Measurements from ENCODE around the gene FAM111B.
A peak's percentile ranks its signal among the peaks of the same experiment; 100 is the strongest.
"Not testable (repeated sequence)": the region's sequence is repeated elsewhere in the genome, so short reads cannot be mapped to it uniquely, and the experiment has no call there.

The FAM111B gene

DNA sequence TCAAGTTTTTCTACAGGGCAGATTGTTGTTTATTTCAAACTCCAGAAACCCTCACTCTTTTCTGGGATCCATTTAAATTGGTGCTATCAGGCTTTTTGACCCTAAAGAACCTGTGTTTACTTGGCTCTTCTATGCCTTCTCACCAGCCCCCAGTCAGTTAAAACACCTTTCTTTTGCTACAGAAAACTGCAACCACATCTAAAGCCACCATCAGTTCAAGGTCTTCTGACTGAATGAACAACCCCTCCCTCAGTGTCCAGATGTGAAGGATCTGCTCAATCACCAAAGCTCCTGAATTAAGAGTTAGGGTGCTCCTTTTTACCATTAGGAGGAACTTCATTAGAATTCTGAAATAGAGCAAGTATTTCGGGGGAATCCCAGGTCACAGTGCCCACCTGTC, 28.0 kb upstream of the FAM111B start:
- Histone ChIP-seq H3K36me3 (ENCODE audit: control insufficient read depth, insufficient read depth, low read length) (no peaks in the 10 kb centered on the region), H3K27me3 (replicated peaks; ENCODE audit: control insufficient read depth, insufficient read depth, low read length, poor library complexity, severe bottlenecking) (peaks cover 2% of the 10 kb centered on the region), H3K4me3 (ENCODE audit: insufficient read depth, low read depth, low read length, poor library complexity, severe bottlenecking) (no peak overlapping the region), H3K9me3 (ENCODE audit: control insufficient read depth, low read length) (no peaks in the 10 kb centered on the region), H3K4me1 (ENCODE audit: control insufficient read depth, insufficient read depth, low read length, poor library complexity, severe bottlenecking) (no peaks in the 10 kb centered on the region), H3K27ac (ENCODE audit: insufficient read depth, low read length, poor library complexity, severe bottlenecking) (no peak overlapping the region)
- no peak for DNase-seq

DNA sequence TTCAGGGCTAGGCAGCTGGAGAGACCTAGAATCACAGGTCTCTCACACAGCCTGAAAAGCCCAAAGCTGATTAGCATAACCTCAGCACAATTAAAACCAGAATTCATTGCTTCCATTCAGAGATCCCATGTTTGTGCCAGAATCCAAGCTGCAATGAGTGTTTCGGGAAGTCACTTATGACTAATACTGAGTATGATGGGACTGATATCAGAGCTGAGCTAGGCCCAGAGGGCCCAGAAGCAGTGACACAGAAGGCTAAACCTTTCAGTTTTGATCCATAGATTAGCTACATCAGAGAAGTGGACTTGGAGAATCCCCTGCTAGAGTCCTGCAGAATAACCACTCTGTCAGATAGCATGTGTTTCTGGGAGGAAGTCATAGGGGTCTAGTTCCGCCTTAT, 26.6 kb upstream of the FAM111B start:
- not testable (repeated sequence) for H3K36me3 ChIP-seq (ENCODE audit: control insufficient read depth, insufficient read depth, low read length); H3K9me3 ChIP-seq (ENCODE audit: control insufficient read depth, low read length); H3K4me3 ChIP-seq (ENCODE audit: insufficient read depth, low read depth, low read length, poor library complexity, severe bottlenecking); H3K27me3 ChIP-seq (replicated peaks; ENCODE audit: control insufficient read depth, insufficient read depth, low read length, poor library complexity, severe bottlenecking); H3K27ac ChIP-seq (ENCODE audit: insufficient read depth, low read length, poor library complexity, severe bottlenecking); H3K4me1 ChIP-seq (ENCODE audit: control insufficient read depth, insufficient read depth, low read length, poor library complexity, severe bottlenecking); DNase-seq

DNA sequence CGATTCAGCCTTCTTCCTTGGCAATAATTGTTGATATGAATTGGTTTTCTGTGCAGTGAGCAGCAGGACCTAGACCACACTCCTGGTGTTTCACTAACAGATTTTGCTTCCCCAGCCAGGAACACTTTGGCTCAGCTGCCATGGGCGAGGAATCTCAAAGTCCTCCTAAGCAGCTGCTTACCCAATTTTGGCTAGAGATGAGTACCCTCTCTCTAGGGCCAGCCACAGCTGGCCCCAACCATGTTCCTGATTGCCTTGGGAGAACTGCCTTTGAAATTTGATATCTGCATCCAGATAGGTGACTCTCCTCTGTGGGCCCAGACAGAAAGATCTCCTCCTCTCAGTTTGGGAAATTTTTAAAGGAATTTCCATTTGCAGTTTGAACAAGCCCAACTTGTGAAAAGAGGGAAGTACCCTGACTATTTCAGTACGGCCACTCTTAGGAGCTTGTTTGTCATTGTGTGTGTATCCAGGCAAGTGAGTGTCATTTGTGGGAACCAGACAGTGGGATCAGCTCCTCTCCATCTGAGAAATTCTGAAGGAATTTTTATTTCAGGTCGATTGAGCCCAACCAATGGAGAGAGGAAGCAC, 25.5 kb upstream of the FAM111B start:
- H3K27ac ChIP-seq (ENCODE audit: insufficient read depth, low read length, poor library complexity, severe bottlenecking); H3K4me1 ChIP-seq (ENCODE audit: control insufficient read depth, insufficient read depth, low read length, poor library complexity, severe bottlenecking); H3K4me3 ChIP-seq (ENCODE audit: insufficient read depth, low read depth, low read length, poor library complexity, severe bottlenecking); H3K36me3 ChIP-seq (ENCODE audit: control insufficient read depth, insufficient read depth, low read length); H3K9me3 ChIP-seq (ENCODE audit: control insufficient read depth, low read length); DNase-seq; H3K27me3 ChIP-seq (replicated peaks; ENCODE audit: control insufficient read depth, insufficient read depth, low read length, poor library complexity, severe bottlenecking): not testable (repeated sequence)

DNA sequence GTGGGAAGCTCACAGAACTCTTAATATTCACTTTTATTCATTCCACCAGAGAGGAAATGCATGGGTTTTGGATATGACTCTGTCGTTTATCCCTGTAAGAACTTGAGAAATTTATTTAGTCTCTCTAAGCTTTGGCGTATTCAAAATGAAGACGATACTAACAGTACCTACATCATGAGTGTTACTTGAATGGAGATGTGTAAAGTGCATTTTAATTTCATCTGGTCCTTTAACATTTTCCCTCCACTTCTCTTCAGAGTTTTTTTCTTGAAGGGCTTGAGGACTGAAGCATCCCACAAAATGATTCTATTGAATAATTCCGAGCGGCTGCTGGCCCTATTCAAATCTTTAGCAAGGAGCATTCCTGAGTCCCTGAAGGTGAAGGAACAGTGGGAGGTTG, 21.0 kb upstream of the FAM111B start, which contains the start of gene GLYATL1B:
TSS of gene GLYATL1B (plus strand) at position 301 of the 400 bp plus-strand sequence. CDS start at position 301, 0 bp downstream.
- not testable (repeated sequence) for H3K36me3 ChIP-seq (ENCODE audit: control insufficient read depth, insufficient read depth, low read length); H3K27ac ChIP-seq (ENCODE audit: insufficient read depth, low read length, poor library complexity, severe bottlenecking); DNase-seq; H3K9me3 ChIP-seq (ENCODE audit: control insufficient read depth, low read length); H3K4me3 ChIP-seq (ENCODE audit: insufficient read depth, low read depth, low read length, poor library complexity, severe bottlenecking); H3K4me1 ChIP-seq (ENCODE audit: control insufficient read depth, insufficient read depth, low read length, poor library complexity, severe bottlenecking); H3K27me3 ChIP-seq (replicated peaks; ENCODE audit: control insufficient read depth, insufficient read depth, low read length, poor library complexity, severe bottlenecking)

DNA sequence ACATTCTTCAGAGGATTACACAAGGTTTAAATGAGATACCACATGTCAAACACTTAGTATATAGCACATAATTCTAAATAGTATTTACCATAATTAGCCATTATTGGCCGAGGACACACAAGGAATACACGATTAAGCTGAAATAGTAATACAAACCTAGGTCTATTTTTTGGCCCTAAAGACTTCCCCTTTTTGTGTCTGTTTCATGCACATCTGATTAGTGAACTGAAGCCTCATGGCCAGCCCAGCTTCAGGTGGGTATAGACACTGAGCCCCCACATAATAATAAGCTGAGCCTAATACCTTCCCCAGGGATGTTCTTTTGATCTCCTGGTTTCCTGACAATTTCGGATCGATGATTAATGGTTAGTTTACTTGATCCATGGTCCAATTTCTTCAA, 18.9 kb upstream of the FAM111B start:
- DNase-seq: no peak
- H3K9me3 ChIP-seq (ENCODE audit: control insufficient read depth, low read length): no peaks in the 10 kb centered on the region
- no peaks in the 10 kb centered on the region for H3K4me1 ChIP-seq (ENCODE audit: control insufficient read depth, insufficient read depth, low read length, poor library complexity, severe bottlenecking)
- no peaks in the 10 kb centered on the region for H3K36me3 ChIP-seq (ENCODE audit: control insufficient read depth, insufficient read depth, low read length)
- no peak overlapping the region for H3K27ac ChIP-seq (ENCODE audit: insufficient read depth, low read length, poor library complexity, severe bottlenecking)
- H3K4me3 ChIP-seq (ENCODE audit: insufficient read depth, low read depth, low read length, poor library complexity, severe bottlenecking): no peak overlapping the region
- no peaks in the 10 kb centered on the region for H3K27me3 ChIP-seq (replicated peaks; ENCODE audit: control insufficient read depth, insufficient read depth, low read length, poor library complexity, severe bottlenecking)

DNA sequence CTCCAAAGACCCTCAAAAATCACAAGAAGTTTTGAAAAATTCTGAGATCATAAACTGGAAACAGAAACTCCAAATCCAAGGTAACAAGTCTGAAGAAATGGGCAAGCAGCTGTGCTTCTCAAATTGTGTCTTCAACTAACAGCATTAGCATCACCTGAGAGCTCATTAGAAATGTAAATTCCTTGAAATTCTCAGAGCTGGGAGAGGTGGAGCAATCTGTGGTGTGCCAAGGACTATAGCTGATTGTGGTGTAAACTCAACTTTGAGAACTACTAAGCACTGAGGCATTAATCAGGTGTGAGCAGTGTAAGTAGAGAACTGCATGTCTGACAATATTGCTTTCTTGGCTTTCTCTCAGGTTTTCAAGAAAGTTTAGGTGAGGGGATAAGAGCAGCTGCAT, 13.5 kb upstream of the FAM111B start:
- DNase-seq: not testable (repeated sequence)

DNA sequence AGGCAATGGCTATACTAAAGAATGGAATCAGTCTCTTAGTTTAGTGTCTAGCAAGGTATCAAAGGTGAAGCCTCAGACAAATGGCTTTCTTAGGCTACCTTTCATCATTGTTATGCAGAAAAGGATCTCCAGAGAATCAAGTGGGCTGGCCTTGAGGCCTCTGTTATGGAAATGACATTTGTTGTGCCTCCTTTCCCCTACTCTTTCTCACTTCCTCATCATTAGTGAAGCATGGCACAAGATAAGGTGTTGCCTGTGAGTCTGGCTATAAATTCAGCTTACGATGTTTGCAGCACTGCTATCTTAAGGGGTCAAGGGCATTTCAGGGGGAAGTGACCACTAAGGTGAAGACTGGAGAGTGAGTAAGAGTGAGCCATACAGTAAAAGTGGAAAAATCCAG, 11.8 kb upstream of the FAM111B start:
- not testable (repeated sequence) for DNase-seq; H3K27me3 ChIP-seq (replicated peaks; ENCODE audit: control insufficient read depth, insufficient read depth, low read length, poor library complexity, severe bottlenecking); H3K9me3 ChIP-seq (ENCODE audit: control insufficient read depth, low read length); H3K4me1 ChIP-seq (ENCODE audit: control insufficient read depth, insufficient read depth, low read length, poor library complexity, severe bottlenecking); H3K4me3 ChIP-seq (ENCODE audit: insufficient read depth, low read depth, low read length, poor library complexity, severe bottlenecking); H3K27ac ChIP-seq (ENCODE audit: insufficient read depth, low read length, poor library complexity, severe bottlenecking); H3K36me3 ChIP-seq (ENCODE audit: control insufficient read depth, insufficient read depth, low read length)

More for the DNA sequence above, 13.5 kb upstream of the FAM111B start:
- H3K36me3 ChIP-seq (ENCODE audit: control insufficient read depth, insufficient read depth, low read length); H3K4me1 ChIP-seq (ENCODE audit: control insufficient read depth, insufficient read depth, low read length, poor library complexity, severe bottlenecking); H3K27ac ChIP-seq (ENCODE audit: insufficient read depth, low read length, poor library complexity, severe bottlenecking); H3K4me3 ChIP-seq (ENCODE audit: insufficient read depth, low read depth, low read length, poor library complexity, severe bottlenecking); H3K9me3 ChIP-seq (ENCODE audit: control insufficient read depth, low read length); H3K27me3 ChIP-seq (replicated peaks; ENCODE audit: control insufficient read depth, insufficient read depth, low read length, poor library complexity, severe bottlenecking): not testable (repeated sequence)

DNA sequence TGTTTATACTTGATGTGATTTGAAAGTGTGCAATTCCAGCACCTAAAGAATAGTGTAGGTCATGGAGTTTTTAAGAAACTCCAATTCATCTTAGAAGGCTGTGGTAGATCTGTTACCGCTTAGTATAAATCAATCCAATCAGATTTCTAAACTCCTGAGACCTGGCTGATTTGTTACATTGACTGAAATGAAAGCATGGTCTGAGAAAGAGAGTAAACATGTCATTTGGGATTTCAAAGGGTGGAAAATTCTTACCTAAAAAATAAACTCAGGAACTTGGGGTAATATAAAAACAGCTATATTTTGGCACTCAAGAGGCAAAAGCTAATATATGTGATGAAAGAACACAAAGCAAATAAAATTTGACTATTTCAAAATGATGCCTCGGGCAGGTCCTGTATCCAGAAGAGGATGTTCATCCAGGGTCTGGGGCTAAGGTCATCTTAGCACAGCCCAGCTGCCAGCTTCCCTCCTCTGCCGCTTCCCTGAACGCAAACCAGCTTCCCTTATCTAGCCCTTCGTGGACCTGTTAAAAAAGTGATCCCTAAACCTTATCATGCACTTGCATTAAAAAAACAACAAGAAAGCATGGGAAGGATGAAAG, 11.0 kb upstream of the FAM111B start:
- not testable (repeated sequence) for H3K9me3 ChIP-seq (ENCODE audit: control insufficient read depth, low read length); H3K27me3 ChIP-seq (replicated peaks; ENCODE audit: control insufficient read depth, insufficient read depth, low read length, poor library complexity, severe bottlenecking); H3K36me3 ChIP-seq (ENCODE audit: control insufficient read depth, insufficient read depth, low read length); DNase-seq; H3K4me1 ChIP-seq (ENCODE audit: control insufficient read depth, insufficient read depth, low read length, poor library complexity, severe bottlenecking); H3K27ac ChIP-seq (ENCODE audit: insufficient read depth, low read length, poor library complexity, severe bottlenecking); H3K4me3 ChIP-seq (ENCODE audit: insufficient read depth, low read depth, low read length, poor library complexity, severe bottlenecking)

DNA sequence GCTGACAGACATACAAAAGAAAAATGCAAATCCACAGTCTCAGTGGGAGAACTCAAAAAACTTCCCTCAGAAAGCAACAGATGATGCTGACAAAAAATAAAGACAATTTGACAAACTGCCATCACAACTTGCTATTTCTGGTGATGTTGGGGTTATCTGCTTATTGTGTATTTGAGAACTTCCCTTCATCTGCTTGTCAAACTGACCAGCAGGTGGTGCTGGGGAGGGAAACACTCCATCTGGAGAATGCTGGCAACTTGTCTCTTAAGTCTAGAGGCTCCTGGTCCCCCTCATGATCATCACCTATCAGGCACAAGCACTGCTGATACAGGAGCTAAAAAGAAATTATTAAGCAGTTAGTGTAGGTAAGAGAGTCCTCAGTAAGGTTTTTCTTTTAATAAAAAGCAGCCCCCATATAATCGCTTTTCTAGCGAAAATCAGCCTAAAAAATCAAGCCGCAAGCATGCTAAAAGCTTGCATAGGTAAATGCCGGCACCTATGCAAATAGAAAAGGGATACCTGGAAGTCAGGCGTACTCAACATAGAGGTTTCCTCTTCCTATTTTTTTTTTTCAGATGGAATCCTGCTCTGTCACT, 9.8 kb upstream of the FAM111B start:
- no peaks in the 10 kb centered on the region for H3K9me3 ChIP-seq (ENCODE audit: control insufficient read depth, low read length)
- no peak overlapping the region for H3K27ac ChIP-seq (ENCODE audit: insufficient read depth, low read length, poor library complexity, severe bottlenecking)
- H3K4me3 ChIP-seq (ENCODE audit: insufficient read depth, low read depth, low read length, poor library complexity, severe bottlenecking): no peak overlapping the region
- peak; percentile 38 to 60 (median 46) for DNase-seq
- no peaks in the 10 kb centered on the region for H3K27me3 ChIP-seq (replicated peaks; ENCODE audit: control insufficient read depth, insufficient read depth, low read length, poor library complexity, severe bottlenecking)
- no peaks in the 10 kb centered on the region for H3K36me3 ChIP-seq (ENCODE audit: control insufficient read depth, insufficient read depth, low read length)
- peaks cover 5% of the 10 kb centered on the region for H3K4me1 ChIP-seq (ENCODE audit: control insufficient read depth, insufficient read depth, low read length, poor library complexity, severe bottlenecking)

DNA sequence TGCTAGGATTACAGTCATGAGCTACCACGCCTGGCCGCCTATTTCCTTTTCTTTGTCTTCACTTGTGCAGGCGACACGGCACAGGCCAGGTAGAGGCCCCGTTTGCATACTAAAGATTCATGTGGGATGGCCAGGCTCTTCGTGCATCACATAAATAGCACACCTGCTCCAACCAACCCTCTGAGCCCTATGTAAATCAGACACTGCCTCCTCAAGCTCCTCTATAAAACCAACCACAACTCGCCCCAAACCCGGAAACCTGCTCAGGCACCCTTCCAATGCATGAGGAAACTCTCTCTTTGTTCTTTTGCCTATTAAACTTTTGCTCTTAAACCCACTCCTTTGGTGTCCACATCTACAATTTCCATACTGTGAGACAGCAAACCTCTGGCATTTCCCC, 9.1 kb upstream of the FAM111B start:
- not testable (repeated sequence) for H3K27ac ChIP-seq (ENCODE audit: insufficient read depth, low read length, poor library complexity, severe bottlenecking); H3K27me3 ChIP-seq (replicated peaks; ENCODE audit: control insufficient read depth, insufficient read depth, low read length, poor library complexity, severe bottlenecking); DNase-seq; H3K4me3 ChIP-seq (ENCODE audit: insufficient read depth, low read depth, low read length, poor library complexity, severe bottlenecking); H3K4me1 ChIP-seq (ENCODE audit: control insufficient read depth, insufficient read depth, low read length, poor library complexity, severe bottlenecking); H3K36me3 ChIP-seq (ENCODE audit: control insufficient read depth, insufficient read depth, low read length); H3K9me3 ChIP-seq (ENCODE audit: control insufficient read depth, low read length)
